NB4 (cell line): Measurements from ENCODE around the gene ZNF579.

Source experiments
- DNase-seq: peaks from one replicate; pipeline ENCODE4 v3.0.0; 2010; ENCODE audit warnings: low read depth
- H3K4me3 ChIP-seq: one replicate; pipeline ENCODE4 v1.5.1; 2011; ENCODE audit warnings: mild to moderate bottlenecking, low read depth, low read length, moderate library complexity
- CTCF ChIP-seq: IDR thresholded peaks from one replicate; pipeline ENCODE4 v1.5.1; 2012; ENCODE audit warnings: low read depth, low read length
- MAX ChIP-seq: IDR thresholded peaks from 2 replicates; pipeline ENCODE4 v1.6.1; 2011; ENCODE audit warnings: low read depth, low read length
- MYC ChIP-seq: IDR thresholded peaks from 2 replicates; pipeline ENCODE4 v1.6.1; 2011; ENCODE audit warnings: low read depth, low read length
- POLR2A ChIP-seq: IDR thresholded peaks from 2 replicates; pipeline ENCODE4 v1.6.1; 2011; ENCODE audit warnings: mild to moderate bottlenecking; ENCODE audit not compliant: insufficient read length; ENCODE audit errors: extremely low read depth

ZNF579 gene

GRCh38 chr19:55614711-55615542 is 34.3 kb upstream of the ZNF579 start:
- no peak for DNase-seq
- no peak overlapping the region for H3K4me3 ChIP-seq
- TF ChIP-seq MAX (no peak), MYC (no peak), CTCF (no peak), POLR2A (no peak)

GRCh38 chr19:55613930-55614710 is 33.5 kb upstream of the ZNF579 start:
- no peak for DNase-seq
- no peak overlapping the region for H3K4me3 ChIP-seq
- no peak for TF ChIP-seq MYC
- no peak for TF ChIP-seq CTCF
- TF ChIP-seq POLR2A: no peak
- TF ChIP-seq MAX: no peak

- no peak for DNase-seq
- H3K4me3 ChIP-seq: no peak overlapping the region
- TF ChIP-seq CTCF: no peak
- TF ChIP-seq POLR2A: no peak
Measured at GRCh38 chr19:55613396-55613795, 32.7 kb upstream of the ZNF579 start.

- no peak for DNase-seq
- H3K4me3 ChIP-seq: no peak overlapping the region
- TF ChIP-seq MAX (no peak), MYC (no peak), CTCF (no peak), POLR2A (no peak)
Measured at GRCh38 chr19:55611983-55612645, 31.5 kb upstream of the ZNF579 start.

- DNase-seq: no peak
- no peak for TF ChIP-seq POLR2A
- no peak for TF ChIP-seq CTCF
- no peak for TF ChIP-seq MYC
- no peak for TF ChIP-seq MAX
- no peak overlapping the region for H3K4me3 ChIP-seq
Measured at GRCh38 chr19:55611300-55611982, 30.8 kb upstream of the ZNF579 start.
